ENCODE data around the gene TRPM1. TPM values are rescaled to one million over a fixed set of nuclear protein-coding genes. Genes with fewer than 3 reads are reported as not detected.

Gene TRPM1
- total RNA-seq, 1 experiment from 2014 or later: 0.77 TPM

DNA sequence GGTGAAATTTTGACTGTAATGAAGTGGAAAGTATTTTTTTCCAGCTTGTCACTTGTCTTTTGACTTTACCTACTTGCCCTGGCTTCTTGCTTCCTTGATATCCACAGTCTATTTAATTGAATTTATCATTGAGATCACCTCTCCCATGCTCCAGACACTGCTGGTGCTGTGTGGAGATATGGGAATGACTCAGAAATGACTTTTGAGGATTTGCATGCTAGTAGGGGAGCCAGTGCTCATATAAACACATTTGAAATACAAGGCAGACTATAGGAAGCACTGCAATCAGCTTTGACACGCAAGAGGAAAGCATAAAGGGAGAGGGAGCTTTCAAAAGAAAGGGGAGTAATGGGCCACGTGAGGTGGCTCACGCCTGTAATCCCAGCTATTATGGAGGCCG is 7.3 kb upstream of the TRPM1 start:
- CTCF ChIA-PET: interaction anchor here (0.9 to 1.3 kb wide), 2 partner anchors 20 to 250 kb away, joined by 4 to 6 read pairs; no protein-coding TSS in a partner anchor
- no peaks in the 10 kb centered on the region; the same call in 1 of the 2 replicates for H3K36me3 Mint-ChIP-seq
- POLR2A ChIA-PET: no interaction called here
- H3K27me3 Mint-ChIP-seq (ENCODE audit: low read depth): no peaks in the 10 kb centered on the region
- peaks cover 15% of the 10 kb centered on the region for H3K9me3 Mint-ChIP-seq
- ATAC-seq (no peak), DNase-seq (ENCODE audit: low spot score) (no peak)
- H3K4me1 Mint-ChIP-seq: no peaks in the 10 kb centered on the region
- H3K4me3 Mint-ChIP-seq: no peak overlapping the region
- no peak for TF ChIP-seq ELF4 (CRISPR knock-in tag; IDR thresholded peaks at IDR 0.05; ENCODE audit: low read depth)
- TF ChIP-seq GRHL2 (CRISPR knock-in tag; IDR thresholded peaks at IDR 0.05; ENCODE audit: insufficient replicate concordance, severe bottlenecking): no peak
- no peak for TF ChIP-seq FOXP1 (CRISPR knock-in tag; IDR thresholded peaks at IDR 0.05; ENCODE audit: borderline replicate concordance)
- no peak for TF ChIP-seq RELA (CRISPR knock-in tag; IDR thresholded peaks at IDR 0.05; ENCODE audit: borderline replicate concordance)
- TF ChIP-seq, protein P1, sequence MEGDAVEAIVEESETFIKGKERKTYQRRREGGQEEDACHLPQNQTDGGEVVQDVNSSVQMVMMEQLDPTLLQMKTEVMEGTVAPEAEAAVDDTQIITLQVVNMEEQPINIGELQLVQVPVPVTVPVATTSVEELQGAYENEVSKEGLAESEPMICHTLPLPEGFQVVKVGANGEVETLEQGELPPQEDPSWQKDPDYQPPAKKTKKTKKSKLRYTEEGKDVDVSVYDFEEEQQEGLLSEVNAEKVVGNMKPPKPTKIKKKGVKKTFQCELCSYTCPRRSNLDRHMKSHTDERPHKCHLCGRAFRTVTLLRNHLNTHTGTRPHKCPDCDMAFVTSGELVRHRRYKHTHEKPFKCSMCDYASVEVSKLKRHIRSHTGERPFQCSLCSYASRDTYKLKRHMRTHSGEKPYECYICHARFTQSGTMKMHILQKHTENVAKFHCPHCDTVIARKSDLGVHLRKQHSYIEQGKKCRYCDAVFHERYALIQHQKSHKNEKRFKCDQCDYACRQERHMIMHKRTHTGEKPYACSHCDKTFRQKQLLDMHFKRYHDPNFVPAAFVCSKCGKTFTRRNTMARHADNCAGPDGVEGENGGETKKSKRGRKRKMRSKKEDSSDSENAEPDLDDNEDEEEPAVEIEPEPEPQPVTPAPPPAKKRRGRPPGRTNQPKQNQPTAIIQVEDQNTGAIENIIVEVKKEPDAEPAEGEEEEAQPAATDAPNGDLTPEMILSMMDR (IDR thresholded peaks at IDR 0.05): no peak
- TF ChIP-seq, protein P2, sequence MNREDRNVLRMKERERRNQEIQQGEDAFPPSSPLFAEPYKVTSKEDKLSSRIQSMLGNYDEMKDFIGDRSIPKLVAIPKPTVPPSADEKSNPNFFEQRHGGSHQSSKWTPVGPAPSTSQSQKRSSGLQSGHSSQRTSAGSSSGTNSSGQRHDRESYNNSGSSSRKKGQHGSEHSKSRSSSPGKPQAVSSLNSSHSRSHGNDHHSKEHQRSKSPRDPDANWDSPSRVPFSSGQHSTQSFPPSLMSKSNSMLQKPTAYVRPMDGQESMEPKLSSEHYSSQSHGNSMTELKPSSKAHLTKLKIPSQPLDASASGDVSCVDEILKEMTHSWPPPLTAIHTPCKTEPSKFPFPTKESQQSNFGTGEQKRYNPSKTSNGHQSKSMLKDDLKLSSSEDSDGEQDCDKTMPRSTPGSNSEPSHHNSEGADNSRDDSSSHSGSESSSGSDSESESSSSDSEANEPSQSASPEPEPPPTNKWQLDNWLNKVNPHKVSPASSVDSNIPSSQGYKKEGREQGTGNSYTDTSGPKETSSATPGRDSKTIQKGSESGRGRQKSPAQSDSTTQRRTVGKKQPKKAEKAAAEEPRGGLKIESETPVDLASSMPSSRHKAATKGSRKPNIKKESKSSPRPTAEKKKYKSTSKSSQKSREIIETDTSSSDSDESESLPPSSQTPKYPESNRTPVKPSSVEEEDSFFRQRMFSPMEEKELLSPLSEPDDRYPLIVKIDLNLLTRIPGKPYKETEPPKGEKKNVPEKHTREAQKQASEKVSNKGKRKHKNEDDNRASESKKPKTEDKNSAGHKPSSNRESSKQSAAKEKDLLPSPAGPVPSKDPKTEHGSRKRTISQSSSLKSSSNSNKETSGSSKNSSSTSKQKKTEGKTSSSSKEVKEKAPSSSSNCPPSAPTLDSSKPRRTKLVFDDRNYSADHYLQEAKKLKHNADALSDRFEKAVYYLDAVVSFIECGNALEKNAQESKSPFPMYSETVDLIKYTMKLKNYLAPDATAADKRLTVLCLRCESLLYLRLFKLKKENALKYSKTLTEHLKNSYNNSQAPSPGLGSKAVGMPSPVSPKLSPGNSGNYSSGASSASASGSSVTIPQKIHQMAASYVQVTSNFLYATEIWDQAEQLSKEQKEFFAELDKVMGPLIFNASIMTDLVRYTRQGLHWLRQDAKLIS (CRISPR knock-in tag; IDR thresholded peaks at IDR 0.05; ENCODE audit: borderline replicate concordance): no peak
- TF ChIP-seq EMX1 (CRISPR knock-in tag; IDR thresholded peaks at IDR 0.05): no peak
- no peak for TF ChIP-seq CREM (CRISPR knock-in tag; IDR thresholded peaks at IDR 0.05)
- TF ChIP-seq, protein P3, sequence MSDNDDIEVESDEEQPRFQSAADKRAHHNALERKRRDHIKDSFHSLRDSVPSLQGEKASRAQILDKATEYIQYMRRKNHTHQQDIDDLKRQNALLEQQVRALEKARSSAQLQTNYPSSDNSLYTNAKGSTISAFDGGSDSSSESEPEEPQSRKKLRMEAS (CRISPR knock-in tag; IDR thresholded peaks at IDR 0.05): no peak
- TF ChIP-seq, protein P4, sequence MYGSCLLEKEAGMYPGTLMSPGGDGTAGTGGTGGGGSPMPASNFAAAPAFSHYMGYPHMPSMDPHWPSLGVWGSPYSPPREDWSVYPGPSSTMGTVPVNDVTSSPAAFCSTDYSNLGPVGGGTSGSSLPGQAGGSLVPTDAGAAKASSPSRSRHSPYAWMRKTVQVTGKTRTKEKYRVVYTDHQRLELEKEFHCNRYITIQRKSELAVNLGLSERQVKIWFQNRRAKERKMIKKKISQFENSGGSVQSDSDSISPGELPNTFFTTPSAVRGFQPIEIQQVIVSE (CRISPR knock-in tag; IDR thresholded peaks at IDR 0.05; ENCODE audit: borderline replicate concordance): no peak
- TF ChIP-seq, protein P5, sequence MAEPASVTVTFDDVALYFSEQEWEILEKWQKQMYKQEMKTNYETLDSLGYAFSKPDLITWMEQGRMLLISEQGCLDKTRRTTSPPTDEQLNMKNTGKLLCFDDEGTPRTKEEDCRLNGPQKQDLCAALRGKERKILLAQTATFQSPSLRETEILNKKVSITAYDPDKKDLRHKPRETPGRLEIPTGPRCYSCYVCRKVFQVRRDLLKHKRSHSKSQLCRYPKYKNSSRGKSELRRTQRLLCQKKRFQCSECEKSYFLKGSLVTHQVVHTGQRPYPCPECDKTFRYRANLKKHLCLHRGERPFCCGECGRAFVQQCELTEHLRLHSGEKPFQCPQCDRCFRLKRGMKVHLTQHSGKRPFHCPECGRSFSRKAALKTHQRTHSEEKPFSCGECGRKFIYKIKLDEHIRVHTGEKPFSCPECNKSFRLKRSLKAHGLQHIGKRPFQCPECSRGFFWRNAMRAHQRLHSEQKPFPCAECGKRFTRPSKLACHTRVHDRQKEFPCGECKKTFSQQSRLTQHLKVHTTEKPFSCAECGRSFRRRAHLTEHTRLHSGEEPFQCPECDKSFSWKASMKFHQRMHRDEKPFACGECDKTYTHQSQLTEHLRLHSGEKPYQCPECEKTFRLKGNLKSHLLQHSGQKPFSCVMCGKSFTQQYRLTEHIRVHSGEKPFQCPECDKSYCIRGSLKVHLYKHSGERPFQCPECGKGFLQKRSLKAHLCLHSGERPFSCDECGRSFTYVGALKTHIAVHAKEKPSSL (CRISPR knock-in tag; conservative IDR thresholded peaks at IDR 0.05): no peak
- TF ChIP-seq JAZF1 (CRISPR knock-in tag; IDR thresholded peaks at IDR 0.05): no peak
- no peak overlapping the region for H3K27ac Mint-ChIP-seq

DNA sequence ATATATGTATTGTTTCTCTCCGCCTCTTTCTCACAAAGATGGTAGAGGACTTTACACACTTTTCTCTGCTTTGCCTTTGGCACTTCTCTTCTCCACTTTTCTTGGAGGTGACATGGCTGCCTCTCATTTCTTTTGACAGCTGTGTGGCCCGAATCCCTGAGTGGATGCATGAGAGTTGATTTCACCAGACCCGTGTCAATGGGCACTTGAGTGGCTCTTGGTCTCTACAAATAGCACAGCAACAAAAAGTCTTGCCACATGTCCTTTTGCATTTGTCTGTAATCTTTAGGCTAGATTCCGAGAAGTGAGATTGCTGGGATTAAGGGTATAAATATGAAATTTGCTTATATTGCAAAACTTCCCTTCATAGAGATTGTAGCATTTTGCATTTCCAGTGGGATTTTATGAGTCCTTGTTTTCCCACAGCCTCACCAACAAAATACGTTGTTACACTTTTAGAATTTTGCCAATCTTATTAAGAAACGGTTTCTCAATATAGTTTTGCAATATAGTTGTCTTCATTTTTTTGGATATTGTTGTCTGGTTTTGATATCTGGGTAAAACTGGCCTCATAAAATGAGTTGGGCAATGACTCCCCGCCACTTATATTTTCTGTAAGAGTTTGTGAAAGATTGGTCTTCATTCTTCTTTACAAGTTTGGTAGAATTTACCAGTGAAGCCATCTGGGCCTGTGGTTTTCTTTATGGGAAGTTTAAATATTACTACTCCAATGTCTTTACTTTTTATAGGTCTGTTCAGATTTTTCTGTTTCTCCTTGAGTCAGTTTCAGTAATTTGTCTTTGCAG is 5.2 kb upstream of the TRPM1 start:
- ATAC-seq (no peak), DNase-seq (ENCODE audit: low spot score) (no peak)
- Mint-ChIP-seq H3K27ac (no peak overlapping the region), H3K27me3 (ENCODE audit: low read depth) (no peaks in the 10 kb centered on the region), H3K4me1 (0 out of 2 replicates have a peak, but pooled peaks cover 3% of the 10 kb centered on the region), H3K4me3 (no peak overlapping the region), H3K9me3 (0 out of 2 replicates have a peak, but pooled peaks cover 4% of the 10 kb centered on the region), H3K36me3 (no peaks in the 10 kb centered on the region)
- POLR2A ChIA-PET: no interaction called here
- CTCF ChIA-PET: no interaction called here
- TF ChIP-seq, protein P6, sequence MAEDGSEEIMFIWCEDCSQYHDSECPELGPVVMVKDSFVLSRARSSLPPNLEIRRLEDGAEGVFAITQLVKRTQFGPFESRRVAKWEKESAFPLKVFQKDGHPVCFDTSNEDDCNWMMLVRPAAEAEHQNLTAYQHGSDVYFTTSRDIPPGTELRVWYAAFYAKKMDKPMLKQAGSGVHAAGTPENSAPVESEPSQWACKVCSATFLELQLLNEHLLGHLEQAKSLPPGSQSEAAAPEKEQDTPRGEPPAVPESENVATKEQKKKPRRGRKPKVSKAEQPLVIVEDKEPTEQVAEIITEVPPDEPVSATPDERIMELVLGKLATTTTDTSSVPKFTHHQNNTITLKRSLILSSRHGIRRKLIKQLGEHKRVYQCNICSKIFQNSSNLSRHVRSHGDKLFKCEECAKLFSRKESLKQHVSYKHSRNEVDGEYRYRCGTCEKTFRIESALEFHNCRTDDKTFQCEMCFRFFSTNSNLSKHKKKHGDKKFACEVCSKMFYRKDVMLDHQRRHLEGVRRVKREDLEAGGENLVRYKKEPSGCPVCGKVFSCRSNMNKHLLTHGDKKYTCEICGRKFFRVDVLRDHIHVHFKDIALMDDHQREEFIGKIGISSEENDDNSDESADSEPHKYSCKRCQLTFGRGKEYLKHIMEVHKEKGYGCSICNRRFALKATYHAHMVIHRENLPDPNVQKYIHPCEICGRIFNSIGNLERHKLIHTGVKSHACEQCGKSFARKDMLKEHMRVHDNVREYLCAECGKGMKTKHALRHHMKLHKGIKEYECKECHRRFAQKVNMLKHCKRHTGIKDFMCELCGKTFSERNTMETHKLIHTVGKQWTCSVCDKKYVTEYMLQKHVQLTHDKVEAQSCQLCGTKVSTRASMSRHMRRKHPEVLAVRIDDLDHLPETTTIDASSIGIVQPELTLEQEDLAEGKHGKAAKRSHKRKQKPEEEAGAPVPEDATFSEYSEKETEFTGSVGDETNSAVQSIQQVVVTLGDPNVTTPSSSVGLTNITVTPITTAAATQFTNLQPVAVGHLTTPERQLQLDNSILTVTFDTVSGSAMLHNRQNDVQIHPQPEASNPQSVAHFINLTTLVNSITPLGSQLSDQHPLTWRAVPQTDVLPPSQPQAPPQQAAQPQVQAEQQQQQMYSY (CRISPR knock-in tag; IDR thresholded peaks at IDR 0.05): no peak
- TF ChIP-seq, protein P3 (CRISPR knock-in tag; IDR thresholded peaks at IDR 0.05): no peak
- TF ChIP-seq ETV6 (CRISPR knock-in tag; IDR thresholded peaks at IDR 0.05): no peak
- TF ChIP-seq, protein P7, sequence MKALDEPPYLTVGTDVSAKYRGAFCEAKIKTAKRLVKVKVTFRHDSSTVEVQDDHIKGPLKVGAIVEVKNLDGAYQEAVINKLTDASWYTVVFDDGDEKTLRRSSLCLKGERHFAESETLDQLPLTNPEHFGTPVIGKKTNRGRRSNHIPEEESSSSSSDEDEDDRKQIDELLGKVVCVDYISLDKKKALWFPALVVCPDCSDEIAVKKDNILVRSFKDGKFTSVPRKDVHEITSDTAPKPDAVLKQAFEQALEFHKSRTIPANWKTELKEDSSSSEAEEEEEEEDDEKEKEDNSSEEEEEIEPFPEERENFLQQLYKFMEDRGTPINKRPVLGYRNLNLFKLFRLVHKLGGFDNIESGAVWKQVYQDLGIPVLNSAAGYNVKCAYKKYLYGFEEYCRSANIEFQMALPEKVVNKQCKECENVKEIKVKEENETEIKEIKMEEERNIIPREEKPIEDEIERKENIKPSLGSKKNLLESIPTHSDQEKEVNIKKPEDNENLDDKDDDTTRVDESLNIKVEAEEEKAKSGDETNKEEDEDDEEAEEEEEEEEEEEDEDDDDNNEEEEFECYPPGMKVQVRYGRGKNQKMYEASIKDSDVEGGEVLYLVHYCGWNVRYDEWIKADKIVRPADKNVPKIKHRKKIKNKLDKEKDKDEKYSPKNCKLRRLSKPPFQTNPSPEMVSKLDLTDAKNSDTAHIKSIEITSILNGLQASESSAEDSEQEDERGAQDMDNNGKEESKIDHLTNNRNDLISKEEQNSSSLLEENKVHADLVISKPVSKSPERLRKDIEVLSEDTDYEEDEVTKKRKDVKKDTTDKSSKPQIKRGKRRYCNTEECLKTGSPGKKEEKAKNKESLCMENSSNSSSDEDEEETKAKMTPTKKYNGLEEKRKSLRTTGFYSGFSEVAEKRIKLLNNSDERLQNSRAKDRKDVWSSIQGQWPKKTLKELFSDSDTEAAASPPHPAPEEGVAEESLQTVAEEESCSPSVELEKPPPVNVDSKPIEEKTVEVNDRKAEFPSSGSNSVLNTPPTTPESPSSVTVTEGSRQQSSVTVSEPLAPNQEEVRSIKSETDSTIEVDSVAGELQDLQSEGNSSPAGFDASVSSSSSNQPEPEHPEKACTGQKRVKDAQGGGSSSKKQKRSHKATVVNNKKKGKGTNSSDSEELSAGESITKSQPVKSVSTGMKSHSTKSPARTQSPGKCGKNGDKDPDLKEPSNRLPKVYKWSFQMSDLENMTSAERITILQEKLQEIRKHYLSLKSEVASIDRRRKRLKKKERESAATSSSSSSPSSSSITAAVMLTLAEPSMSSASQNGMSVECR (CRISPR knock-in tag; IDR thresholded peaks at IDR 0.05; ENCODE audit: borderline replicate concordance): no peak

Measured in WTC11 (cell line).